GM23338 (cell line): ENCODE data around the gene KRT16. TPM values are rescaled to one million over a fixed set of nuclear protein-coding genes. Genes with fewer than 3 reads are reported as not detected.

ENCODE experiments used
- polyA plus RNA-seq: library from polyadenylated mRNA; unstranded; fragments of >200 nt; fragmentation: Nextera tagmentation; extraction: Ambion mirVana; gene quantifications from 2 replicates; pipeline ENCODE4 v1.2.1, GENCODE V29; 2016
- total RNA-seq: library from RNA; depleted of rRNA; stranded (reverse); fragments of >200 nt; shearing (Covaris generic); gene quantifications from 2 replicates; pipeline ENCODE4 v1.2.3, GENCODE V29; 2014; rRNA removed

The KRT16 gene
- total and polyA plus RNA-seq, 2 experiments from 2014 or later: not detected

Other genes with a start within 250 kb of the KRT16 start
- gene KRT33B, start 243.0 kb downstream of the KRT16 start, total RNA-seq: not detected in 2 replicates
- not detected in 2 replicates for gene KRT33B, start 243.0 kb downstream of the KRT16 start, polyA plus RNA-seq
- gene KRT34, start 230.5 kb downstream of the KRT16 start, total RNA-seq: not detected in 2 replicates
- gene KRT34, start 230.5 kb downstream of the KRT16 start, polyA plus RNA-seq: not detected in 2 replicates
- gene KRT31, start 215.2 kb downstream of the KRT16 start, total RNA-seq: not detected in 2 replicates
- gene KRT31, start 215.2 kb downstream of the KRT16 start, polyA plus RNA-seq: not detected in 2 replicates
- not detected in 2 replicates for gene KRT37, start 188.2 kb downstream of the KRT16 start, total RNA-seq
- gene KRT37, start 188.2 kb downstream of the KRT16 start, polyA plus RNA-seq: not detected in 2 replicates
- not detected in 2 replicates for gene KRT38, start 171.8 kb downstream of the KRT16 start, total RNA-seq
- not detected in 2 replicates for gene KRT38, start 171.8 kb downstream of the KRT16 start, polyA plus RNA-seq
- gene KRT32, start 145.4 kb downstream of the KRT16 start, total RNA-seq: not detected in 2 replicates
- not detected in 2 replicates for gene KRT32, start 145.4 kb downstream of the KRT16 start, polyA plus RNA-seq
- not detected in 2 replicates for gene KRT35, start 131.6 kb downstream of the KRT16 start, total RNA-seq
- not detected in 2 replicates for gene KRT35, start 131.6 kb downstream of the KRT16 start, polyA plus RNA-seq
- not detected in 2 replicates for gene KRT36, start 122.9 kb downstream of the KRT16 start, total RNA-seq
- not detected in 2 replicates for gene KRT36, start 122.9 kb downstream of the KRT16 start, polyA plus RNA-seq
- gene KRT13, start 107.2 kb downstream of the KRT16 start, total RNA-seq: not detected in 2 replicates
- not detected in 2 replicates for gene KRT13, start 107.2 kb downstream of the KRT16 start, polyA plus RNA-seq
- gene KRT15, start 93.9 kb downstream of the KRT16 start, total RNA-seq: 0.03 and 1.2 TPM in 2 replicates
- not detected in 2 replicates for gene KRT15, start 93.9 kb downstream of the KRT16 start, polyA plus RNA-seq
- 109 and 134 TPM in 2 replicates for gene KRT19, start 84.5 kb downstream of the KRT16 start, total RNA-seq
- 105 and 112 TPM in 2 replicates for gene KRT19, start 84.5 kb downstream of the KRT16 start, polyA plus RNA-seq
- not detected in 2 replicates for gene KRT9, start 40.7 kb downstream of the KRT16 start, total RNA-seq
- not detected in 2 replicates for gene KRT9, start 40.7 kb downstream of the KRT16 start, polyA plus RNA-seq
- gene KRT14, start 25.9 kb downstream of the KRT16 start, total RNA-seq: not detected in 2 replicates
- gene KRT14, start 25.9 kb downstream of the KRT16 start, polyA plus RNA-seq: not detected in 2 replicates
- gene KRT17, start 11.8 kb upstream of the KRT16 start, total RNA-seq: 0.63 TPM in 1 of 2 replicates, not detected in the other
- gene KRT17, start 11.8 kb upstream of the KRT16 start, polyA plus RNA-seq: 1.8 TPM in 2 replicates
- 270 and 272 TPM in 2 replicates for gene EIF1, start 76.1 kb upstream of the KRT16 start, total RNA-seq
- 525 and 603 TPM in 2 replicates for gene EIF1, start 76.1 kb upstream of the KRT16 start, polyA plus RNA-seq
- gene GAST, start 99.6 kb upstream of the KRT16 start, total RNA-seq: not detected in 2 replicates
- not detected in 2 replicates for gene GAST, start 99.6 kb upstream of the KRT16 start, polyA plus RNA-seq
- 2.2 and 3.5 TPM in 2 replicates for gene HAP1, start 121.9 kb upstream of the KRT16 start, total RNA-seq
- 1.4 and 1.6 TPM in 2 replicates for gene HAP1, start 121.9 kb upstream of the KRT16 start, polyA plus RNA-seq
- gene JUP, start 173.9 kb upstream of the KRT16 start, total RNA-seq: 160 and 177 TPM in 2 replicates
- gene JUP, start 173.9 kb upstream of the KRT16 start, polyA plus RNA-seq: 45.5 and 47.2 TPM in 2 replicates
- 27.9 and 33.3 TPM in 2 replicates for gene P3H4, start 199.2 kb upstream of the KRT16 start, total RNA-seq
- 16.0 and 17.0 TPM in 2 replicates for gene P3H4, start 199.2 kb upstream of the KRT16 start, polyA plus RNA-seq
- gene FKBP10, start 200.2 kb upstream of the KRT16 start, total RNA-seq: 137 and 151 TPM in 2 replicates
- 26.2 and 32.2 TPM in 2 replicates for gene FKBP10, start 200.2 kb upstream of the KRT16 start, polyA plus RNA-seq
- gene NT5C3B, start 223.5 kb upstream of the KRT16 start, total RNA-seq: 68.9 and 78.3 TPM in 2 replicates
- 58.2 and 59.1 TPM in 2 replicates for gene NT5C3B, start 223.5 kb upstream of the KRT16 start, polyA plus RNA-seq
- 0.27 and 0.42 TPM in 2 replicates for gene KLHL10, start 225.1 kb upstream of the KRT16 start, total RNA-seq
- gene KLHL10, start 225.1 kb upstream of the KRT16 start, polyA plus RNA-seq: 0.13 TPM in 1 of 2 replicates, not detected in the other